HL-60 (cell line): ENCODE measurements around the gene SLC46A2.

ENCODE experiments used
- DNase-seq, 2 experiments: peaks; one replicate each; pipeline ENCODE4 v3.0.0-alpha.2; 2010 to 2020; ENCODE audit warnings: low read depth in 1 of 2, low spot score in 1 of 2
- H3K27ac ChIP-seq: fragments of 250-450 bp; sonication (Bioruptor Pico); replicated peaks from 2 replicates; pipeline ENCODE4 v1.5.1; 2020; ENCODE audit warnings: mild to moderate bottlenecking, moderate library complexity
- H3K27me3 ChIP-seq: fragments of 250-450 bp; sonication (Bioruptor Pico); 2 replicates; pipeline ENCODE4 v1.5.1; 2021; ENCODE audit warnings: mild to moderate bottlenecking, moderate library complexity; ENCODE audit not compliant: insufficient read depth, poor library complexity, severe bottlenecking
- H3K4me3 ChIP-seq: replicated peaks from 2 replicates; pipeline ENCODE4 v1.5.1; 2011; ENCODE audit warnings: mild to moderate bottlenecking, control low read depth, low read length; ENCODE audit not compliant: insufficient read depth
- GABPA ChIP-seq: IDR thresholded peaks from 2 replicates; pipeline ENCODE4 v1.6.1; 2012; ENCODE audit warnings: low read depth
- POLR2AphosphoS5 ChIP-seq: IDR thresholded peaks from 2 replicates; pipeline ENCODE4 v1.6.1; 2012; ENCODE audit warnings: low read depth
- SPI1 ChIP-seq: IDR thresholded peaks from 2 replicates; pipeline ENCODE4 v1.6.1; 2012; ENCODE audit warnings: low read depth, mild to moderate bottlenecking, borderline replicate concordance
- TF ChIP-seq, protein P1 (sequence below): IDR thresholded peaks from 2 replicates; pipeline ENCODE4 v1.6.1; 2012; ENCODE audit warnings: low read depth; ENCODE audit not compliant: insufficient replicate concordance
- TF ChIP-seq, protein P2 (sequence below): IDR thresholded peaks from one replicate; pipeline ENCODE4 v1.5.1; 2011; ENCODE audit warnings: low read length, control low read depth, inconsistent platforms; ENCODE audit not compliant: insufficient read depth

SLC46A2 gene

DNA sequence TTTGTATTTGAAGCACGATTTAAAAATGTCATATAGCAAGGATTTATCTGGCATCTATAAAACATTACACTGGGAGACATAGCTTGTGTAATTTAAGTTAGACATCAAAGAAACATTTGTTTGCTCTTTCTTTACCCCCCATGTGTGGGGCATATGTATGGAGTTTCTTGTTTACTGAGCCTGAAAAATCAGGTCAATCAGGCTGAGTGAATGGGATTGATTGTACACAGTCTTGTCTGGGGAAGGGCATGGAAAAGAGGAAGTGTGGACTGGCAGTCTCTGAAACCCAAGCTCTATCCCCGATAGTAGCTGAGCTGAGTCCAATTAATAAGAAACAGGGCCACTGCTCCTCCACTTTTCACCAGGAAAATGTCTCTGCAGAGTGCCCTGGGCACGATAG lies 49.4 kb downstream of the SLC46A2 start:
- Histone ChIP-seq H3K27me3 (no peaks in the 10 kb centered on the region), H3K4me3 (no peak overlapping the region), H3K27ac (no peak overlapping the region)
- TF ChIP-seq SPI1 (peak; percentile 96), GABPA (no peak)
- no peak for DNase-seq

DNA sequence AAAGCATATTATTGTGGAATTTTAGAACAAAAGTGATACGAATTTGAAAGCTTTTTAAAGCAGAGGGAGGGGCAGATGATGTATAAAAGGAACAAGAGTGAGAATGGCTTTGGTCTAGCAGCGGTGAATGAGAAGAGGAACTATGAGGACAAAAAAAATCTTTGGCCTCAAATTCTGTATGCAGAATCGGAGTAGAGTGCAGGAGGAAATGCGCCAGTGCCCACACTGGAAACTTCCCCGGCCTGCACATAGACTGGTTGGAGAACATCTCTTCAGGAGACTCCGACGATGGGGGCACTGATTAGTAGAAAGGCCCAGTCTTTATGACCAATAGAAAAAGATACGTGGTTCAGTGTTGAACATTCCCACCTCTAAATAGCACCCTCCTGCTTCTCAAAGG lies 51.3 kb downstream of the SLC46A2 start:
- Histone ChIP-seq H3K27me3 (no peaks in the 10 kb centered on the region), H3K27ac (no peak overlapping the region), H3K4me3 (no peak overlapping the region)
- TF ChIP-seq, protein P1, sequence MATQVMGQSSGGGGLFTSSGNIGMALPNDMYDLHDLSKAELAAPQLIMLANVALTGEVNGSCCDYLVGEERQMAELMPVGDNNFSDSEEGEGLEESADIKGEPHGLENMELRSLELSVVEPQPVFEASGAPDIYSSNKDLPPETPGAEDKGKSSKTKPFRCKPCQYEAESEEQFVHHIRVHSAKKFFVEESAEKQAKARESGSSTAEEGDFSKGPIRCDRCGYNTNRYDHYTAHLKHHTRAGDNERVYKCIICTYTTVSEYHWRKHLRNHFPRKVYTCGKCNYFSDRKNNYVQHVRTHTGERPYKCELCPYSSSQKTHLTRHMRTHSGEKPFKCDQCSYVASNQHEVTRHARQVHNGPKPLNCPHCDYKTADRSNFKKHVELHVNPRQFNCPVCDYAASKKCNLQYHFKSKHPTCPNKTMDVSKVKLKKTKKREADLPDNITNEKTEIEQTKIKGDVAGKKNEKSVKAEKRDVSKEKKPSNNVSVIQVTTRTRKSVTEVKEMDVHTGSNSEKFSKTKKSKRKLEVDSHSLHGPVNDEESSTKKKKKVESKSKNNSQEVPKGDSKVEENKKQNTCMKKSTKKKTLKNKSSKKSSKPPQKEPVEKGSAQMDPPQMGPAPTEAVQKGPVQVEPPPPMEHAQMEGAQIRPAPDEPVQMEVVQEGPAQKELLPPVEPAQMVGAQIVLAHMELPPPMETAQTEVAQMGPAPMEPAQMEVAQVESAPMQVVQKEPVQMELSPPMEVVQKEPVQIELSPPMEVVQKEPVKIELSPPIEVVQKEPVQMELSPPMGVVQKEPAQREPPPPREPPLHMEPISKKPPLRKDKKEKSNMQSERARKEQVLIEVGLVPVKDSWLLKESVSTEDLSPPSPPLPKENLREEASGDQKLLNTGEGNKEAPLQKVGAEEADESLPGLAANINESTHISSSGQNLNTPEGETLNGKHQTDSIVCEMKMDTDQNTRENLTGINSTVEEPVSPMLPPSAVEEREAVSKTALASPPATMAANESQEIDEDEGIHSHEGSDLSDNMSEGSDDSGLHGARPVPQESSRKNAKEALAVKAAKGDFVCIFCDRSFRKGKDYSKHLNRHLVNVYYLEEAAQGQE = no peak
- TF ChIP-seq SPI1 = no peak
- no peak for TF ChIP-seq POLR2AphosphoS5
- TF ChIP-seq, protein P2, sequence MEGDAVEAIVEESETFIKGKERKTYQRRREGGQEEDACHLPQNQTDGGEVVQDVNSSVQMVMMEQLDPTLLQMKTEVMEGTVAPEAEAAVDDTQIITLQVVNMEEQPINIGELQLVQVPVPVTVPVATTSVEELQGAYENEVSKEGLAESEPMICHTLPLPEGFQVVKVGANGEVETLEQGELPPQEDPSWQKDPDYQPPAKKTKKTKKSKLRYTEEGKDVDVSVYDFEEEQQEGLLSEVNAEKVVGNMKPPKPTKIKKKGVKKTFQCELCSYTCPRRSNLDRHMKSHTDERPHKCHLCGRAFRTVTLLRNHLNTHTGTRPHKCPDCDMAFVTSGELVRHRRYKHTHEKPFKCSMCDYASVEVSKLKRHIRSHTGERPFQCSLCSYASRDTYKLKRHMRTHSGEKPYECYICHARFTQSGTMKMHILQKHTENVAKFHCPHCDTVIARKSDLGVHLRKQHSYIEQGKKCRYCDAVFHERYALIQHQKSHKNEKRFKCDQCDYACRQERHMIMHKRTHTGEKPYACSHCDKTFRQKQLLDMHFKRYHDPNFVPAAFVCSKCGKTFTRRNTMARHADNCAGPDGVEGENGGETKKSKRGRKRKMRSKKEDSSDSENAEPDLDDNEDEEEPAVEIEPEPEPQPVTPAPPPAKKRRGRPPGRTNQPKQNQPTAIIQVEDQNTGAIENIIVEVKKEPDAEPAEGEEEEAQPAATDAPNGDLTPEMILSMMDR = no peak
- TF ChIP-seq GABPA = no peak
- peak in 1 of 2 experiments; percentile 53 for DNase-seq

DNA sequence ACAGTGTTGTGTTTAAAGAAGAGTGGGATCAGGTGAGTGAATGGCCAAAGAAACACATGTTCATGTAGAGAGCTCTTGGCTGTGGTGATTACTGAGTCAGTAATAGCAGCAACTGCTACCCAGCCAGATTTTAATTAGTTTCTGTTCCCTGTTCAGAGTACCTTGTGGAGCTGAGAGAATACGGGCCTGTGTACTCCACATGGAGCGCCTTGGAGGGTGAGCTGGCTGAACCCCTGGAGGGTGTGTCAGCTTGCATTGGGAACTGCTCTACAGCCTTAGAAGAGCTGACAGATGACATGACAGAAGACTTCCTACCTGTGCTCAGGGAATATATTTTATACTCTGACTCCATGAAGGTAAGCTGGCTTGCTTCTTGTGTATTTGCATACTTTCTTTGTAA lies 52.3 kb downstream of the SLC46A2 start:
- no peak overlapping the region for H3K27ac ChIP-seq
- H3K27me3 ChIP-seq = no peaks in the 10 kb centered on the region
- H3K4me3 ChIP-seq = no peak overlapping the region
- TF ChIP-seq, protein P2 = no peak
- TF ChIP-seq GABPA (no peak), SPI1 (no peak), POLR2AphosphoS5 (no peak)
- TF ChIP-seq, protein P1 = no peak
- no peak for DNase-seq

DNA sequence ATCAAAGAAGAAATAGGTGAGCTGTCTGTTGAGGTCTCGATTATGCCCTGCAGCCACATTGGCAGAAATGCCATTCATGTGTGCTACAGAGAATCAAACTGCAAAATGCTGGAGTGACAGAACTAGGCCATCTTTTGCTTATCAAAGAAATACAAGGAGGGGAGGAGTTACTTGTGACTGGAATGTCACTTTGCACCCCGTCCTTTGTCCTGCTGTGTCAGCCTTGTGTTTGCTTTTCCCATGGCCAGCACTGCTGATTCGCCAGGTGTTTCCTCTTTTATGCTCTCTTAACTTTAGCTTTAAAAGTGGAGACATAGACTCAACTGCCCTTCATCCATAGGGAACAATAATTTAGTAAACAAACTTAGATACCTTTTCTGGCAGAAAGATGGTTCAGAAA lies 54.3 kb downstream of the SLC46A2 start:
- H3K4me3 ChIP-seq = no peak overlapping the region
- TF ChIP-seq SPI1 (no peak), POLR2AphosphoS5 (no peak), GABPA (no peak)
- TF ChIP-seq, protein P1 = no peak
- TF ChIP-seq, protein P2 = no peak
- DNase-seq = no peak
- no peak overlapping the region for H3K27ac ChIP-seq
- no peaks in the 10 kb centered on the region for H3K27me3 ChIP-seq
